Subcutaneous abdominal adipose tissue (tissue), 5 donors: Measurements from ENCODE around the gene HPD.
"Not testable (repeated sequence)": the region's sequence is repeated elsewhere in the genome, so short reads cannot be mapped to it uniquely, and the experiment has no call there.

ENCODE experiments used
- H3K27ac ChIP-seq: one replicate; pipeline ENCODE4 v1.7.0; 2013; ENCODE audit warnings: low read depth, mild to moderate bottlenecking, inconsistent platforms, low read length, moderate library complexity
- H3K27me3 ChIP-seq, 5 donors: one replicate each; pipeline ENCODE4 v1.7.0; 2013; ENCODE audit warnings: low read length in 5 of 5, inconsistent platforms in 1 of 5; ENCODE audit not compliant: control insufficient read depth in 5 of 5, insufficient read depth in 4 of 5
- H3K36me3 ChIP-seq, 5 donors: one replicate each; pipeline ENCODE4 v1.7.0; 2013; ENCODE audit warnings: low read length in 5 of 5; ENCODE audit not compliant: control insufficient read depth in 5 of 5, insufficient read depth in 5 of 5
- H3K4me1 ChIP-seq, 5 donors: one replicate each; pipeline ENCODE4 v1.7.0; 2013; ENCODE audit warnings: low read length in 5 of 5, mild to moderate bottlenecking in 3 of 5, moderate library complexity in 1 of 5; ENCODE audit not compliant: control insufficient read depth in 5 of 5, insufficient read depth in 5 of 5
- H3K4me3 ChIP-seq, 5 donors: one replicate each; pipeline ENCODE4 v1.7.0; 2013; ENCODE audit warnings: low read length in 5 of 5, low read depth in 1 of 5
- H3K9ac ChIP-seq, 5 donors: one replicate each; pipeline ENCODE4 v1.7.0; 2013; ENCODE audit warnings: low read length in 5 of 5, mild to moderate bottlenecking in 4 of 5, moderate library complexity in 3 of 5
- H3K9me3 ChIP-seq, 5 donors: one replicate each; pipeline ENCODE4 v1.7.0; 2013; ENCODE audit warnings: low read length in 5 of 5; ENCODE audit not compliant: control insufficient read depth in 5 of 5
- donor health status: healthy.
- donor health status: healthy.
- donor health status: healthy.
- donor health status: healthy.
- donor health status: healthy.

HPD gene

DNA sequence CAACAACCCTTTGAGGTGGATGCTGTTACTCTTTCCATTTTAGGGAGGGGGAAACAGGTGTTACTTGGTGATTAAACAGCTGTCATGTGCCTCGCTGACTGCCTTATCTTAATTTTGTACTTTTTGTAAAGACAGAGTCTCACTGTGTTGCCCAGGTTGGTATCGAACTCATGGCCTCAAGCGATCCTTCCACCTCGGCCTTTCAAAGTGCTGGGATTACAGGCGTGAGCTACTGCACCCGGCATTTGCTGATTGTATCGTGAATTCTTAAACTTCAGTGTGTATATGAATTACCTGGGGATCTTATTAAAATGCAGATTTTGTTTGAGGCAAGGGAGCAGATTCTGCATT lies 30.6 kb upstream of the HPD start:
- peaks cover 3 to 36% (median 28%) of the 10 kb centered on the region in 5 donors for H3K4me1 ChIP-seq
- no peaks in the 10 kb centered on the region for H3K27me3 ChIP-seq
- peak overlapping the region; percentile 82 to 96 (median 94) for H3K9ac ChIP-seq
- peaks cover 0 to 10% (median 4%) of the 10 kb centered on the region in 5 donors for H3K36me3 ChIP-seq
- peak overlapping the region; percentile 91 for H3K27ac ChIP-seq
- peak overlapping the region; percentile 85 to 96 (median 94) for H3K4me3 ChIP-seq
- H3K9me3 ChIP-seq = no peaks in the 10 kb centered on the region

DNA sequence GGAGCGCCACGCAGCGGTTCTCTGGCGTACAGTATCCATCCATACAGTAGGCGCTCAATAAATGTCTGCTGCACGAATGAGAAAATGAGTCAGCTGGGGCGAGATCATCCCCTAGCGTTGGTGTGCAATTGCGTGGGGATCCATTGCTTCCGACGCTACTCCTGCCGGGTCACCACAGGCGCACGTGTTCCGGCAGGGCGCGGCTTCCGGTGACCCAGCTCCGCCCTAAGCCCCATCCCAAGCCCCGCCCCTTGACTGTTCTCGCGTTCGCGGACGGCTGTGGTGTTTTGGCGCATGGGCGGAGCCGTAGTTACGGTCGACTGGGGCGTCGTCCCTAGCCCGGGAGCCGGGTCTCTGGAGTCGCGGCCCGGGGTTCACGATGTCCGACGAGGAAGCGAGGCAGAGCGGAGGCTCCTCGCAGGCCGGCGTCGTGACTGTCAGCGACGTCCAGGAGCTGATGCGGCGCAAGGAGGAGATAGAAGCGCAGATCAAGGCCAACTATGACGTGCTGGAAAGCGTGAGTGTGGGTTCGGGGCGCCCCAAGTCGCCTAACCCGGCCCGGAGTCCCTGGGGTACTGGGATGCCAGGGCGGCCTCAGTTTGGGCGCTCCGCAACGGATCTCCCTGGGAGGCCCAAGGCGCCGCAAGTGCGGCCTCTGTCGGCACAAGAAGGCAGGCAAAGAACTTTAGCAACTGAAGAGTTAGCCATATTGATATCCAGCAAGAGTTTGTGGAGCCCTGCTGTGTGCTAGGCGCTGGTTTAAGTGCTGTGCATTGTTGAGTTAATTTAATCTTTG lies 30.0 kb upstream of the HPD start, which contains the start of gene PSMD9:
Gene PSMD9 (plus strand): TSS at position 313 of the 796 bp plus-strand sequence. CDS start 67 bp downstream, at position 380.
- H3K27ac ChIP-seq = peak within 1 kb of the TSS; percentile 91

DNA sequence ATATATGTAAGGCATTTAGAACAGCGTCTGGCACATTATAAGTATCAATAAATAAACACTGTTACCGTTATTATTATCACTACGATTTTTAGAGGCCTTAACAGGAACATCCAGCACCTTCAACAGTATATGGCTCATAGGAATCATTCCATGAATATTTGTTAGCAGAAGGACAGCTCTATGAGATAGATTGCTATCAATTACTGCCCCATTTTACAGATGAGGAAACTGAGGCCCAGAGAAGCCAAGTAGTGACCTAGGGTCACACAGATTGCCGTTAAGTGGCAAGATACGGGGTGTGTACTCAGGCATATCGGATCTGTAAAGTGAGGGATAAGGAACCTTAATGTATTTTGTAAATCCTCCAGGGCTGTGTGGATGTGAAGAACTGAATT lies 29.4 kb upstream of the HPD start:
- peaks cover 3 to 31% (median 25%) of the 10 kb centered on the region in 5 donors for H3K4me1 ChIP-seq
- peak overlapping the region in 1 of 5 donors; percentile 39 for H3K9ac ChIP-seq
- H3K4me3 ChIP-seq = peak overlapping the region; percentile 64 to 95 (median 94)
- peaks cover 0 to 4% (median 0%) of the 10 kb centered on the region in 5 donors for H3K36me3 ChIP-seq
- H3K27me3 ChIP-seq = no peaks in the 10 kb centered on the region
- H3K27ac ChIP-seq = no peak overlapping the region
- H3K9me3 ChIP-seq = no peaks in the 10 kb centered on the region

More for the DNA sequence above, 30.0 kb upstream of the HPD start, which contains the start of gene PSMD9:
- Histone ChIP-seq H3K9ac (peak within 1 kb of the TSS; percentile 82 to 96 (median 94)), H3K4me1 (peaks cover 3 to 32% (median 27%) of the 10 kb centered on the region in 5 donors), H3K4me3 (peak within 1 kb of the TSS; percentile 85 to 96 (median 94)), H3K9me3 (no peaks in the 10 kb centered on the region), H3K36me3 (peaks cover 0 to 10% (median 4%) of the 10 kb centered on the region in 5 donors), H3K27me3 (no peaks in the 10 kb centered on the region)

DNA sequence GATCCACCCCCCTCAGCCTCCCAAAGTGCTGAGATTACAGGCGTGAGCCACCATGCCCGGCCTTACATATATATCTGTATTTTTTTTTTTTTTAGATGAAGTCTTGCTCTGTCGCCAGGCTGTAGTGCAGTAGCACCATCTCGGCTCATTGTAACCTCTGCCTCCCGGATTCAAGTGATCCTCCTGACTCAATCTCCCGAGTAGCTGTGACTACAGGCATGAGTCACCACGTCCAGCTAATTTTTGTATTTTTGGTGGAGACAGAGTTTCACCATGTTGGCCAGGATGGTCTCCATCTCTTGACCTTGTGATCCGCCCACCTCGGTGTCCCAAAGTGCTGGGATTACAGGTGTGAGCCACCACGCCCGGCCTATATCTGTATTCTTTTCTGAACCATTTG lies 26.5 kb upstream of the HPD start:
- not testable (repeated sequence) for H3K36me3 ChIP-seq, H3K27ac ChIP-seq, H3K4me3 ChIP-seq, H3K9ac ChIP-seq, H3K9me3 ChIP-seq, H3K27me3 ChIP-seq
- H3K4me1 ChIP-seq = peaks cover 3 to 25% (median 18%) of the 10 kb centered on the region in 5 donors

DNA sequence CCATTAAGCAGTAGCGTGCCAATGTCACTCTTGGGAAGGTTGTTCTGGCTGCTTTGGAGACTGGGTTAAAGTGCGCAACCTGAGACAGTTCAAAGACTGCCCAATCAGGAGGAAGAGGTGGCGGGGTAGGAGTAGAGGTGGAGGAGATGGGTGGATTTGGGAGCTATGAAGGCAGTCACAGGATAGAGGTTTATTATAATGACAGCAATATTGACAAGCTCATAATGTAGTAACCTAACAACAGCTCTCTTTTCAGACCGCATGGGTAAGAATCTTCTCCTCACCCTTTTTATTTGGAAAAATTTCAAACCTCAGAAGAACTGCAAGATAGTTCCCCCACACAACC lies 24.6 kb upstream of the HPD start:
- H3K4me3 ChIP-seq = no peak overlapping the region
- no peaks in the 10 kb centered on the region for H3K36me3 ChIP-seq
- peaks cover 0 to 8% (median 5%) of the 10 kb centered on the region in 5 donors for H3K4me1 ChIP-seq
- H3K27ac ChIP-seq = no peak overlapping the region
- no peaks in the 10 kb centered on the region for H3K27me3 ChIP-seq
- H3K9ac ChIP-seq = no peak overlapping the region
- H3K9me3 ChIP-seq = no peaks in the 10 kb centered on the region

DNA sequence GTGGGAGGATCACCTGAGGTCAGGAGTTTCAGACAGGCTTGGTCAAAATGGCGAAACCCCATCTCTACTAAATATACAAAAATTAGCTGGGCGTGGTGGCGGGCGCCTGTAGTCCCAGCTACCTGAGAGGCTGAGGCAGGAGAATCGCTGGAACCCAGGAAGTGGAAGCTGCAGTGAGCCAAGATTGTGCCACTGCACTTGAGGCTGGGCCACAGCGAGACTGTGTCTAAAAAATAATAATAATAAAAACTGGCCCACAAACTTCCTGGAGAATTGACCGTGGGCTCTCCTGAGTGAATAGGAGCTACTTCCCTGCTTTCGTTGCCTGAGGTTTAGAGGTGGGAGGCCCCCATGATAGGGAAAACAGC lies 17.4 kb upstream of the HPD start:
- H3K4me1 ChIP-seq, H3K4me3 ChIP-seq, H3K36me3 ChIP-seq, H3K27me3 ChIP-seq, H3K9me3 ChIP-seq, H3K9ac ChIP-seq, H3K27ac ChIP-seq: not testable (repeated sequence)

DNA sequence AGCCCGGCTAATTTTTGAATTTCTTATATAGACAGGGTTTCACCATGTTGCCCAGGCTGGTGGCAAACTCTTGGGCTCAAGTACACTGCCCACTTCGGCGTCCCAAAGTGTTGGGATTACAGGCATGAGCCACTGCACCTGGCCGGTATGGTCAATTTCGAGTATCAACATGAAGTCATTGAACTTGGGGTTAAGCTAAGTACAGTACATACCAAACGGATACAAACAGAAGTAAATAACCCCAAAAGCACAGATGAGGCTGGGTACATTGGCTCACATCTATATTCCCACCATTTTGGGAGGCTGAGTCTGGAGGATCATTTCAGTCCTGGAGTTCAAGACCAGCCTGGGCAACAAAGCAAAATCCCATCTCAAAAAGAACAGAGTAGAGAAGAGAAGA lies 16.9 kb upstream of the HPD start:
- Histone ChIP-seq H3K4me3 (no peak overlapping the region), H3K9ac (no peak overlapping the region), H3K4me1 (no peaks in the 10 kb centered on the region), H3K36me3 (no peaks in the 10 kb centered on the region), H3K9me3 (no peaks in the 10 kb centered on the region), H3K27me3 (no peaks in the 10 kb centered on the region), H3K27ac (no peak overlapping the region)

DNA sequence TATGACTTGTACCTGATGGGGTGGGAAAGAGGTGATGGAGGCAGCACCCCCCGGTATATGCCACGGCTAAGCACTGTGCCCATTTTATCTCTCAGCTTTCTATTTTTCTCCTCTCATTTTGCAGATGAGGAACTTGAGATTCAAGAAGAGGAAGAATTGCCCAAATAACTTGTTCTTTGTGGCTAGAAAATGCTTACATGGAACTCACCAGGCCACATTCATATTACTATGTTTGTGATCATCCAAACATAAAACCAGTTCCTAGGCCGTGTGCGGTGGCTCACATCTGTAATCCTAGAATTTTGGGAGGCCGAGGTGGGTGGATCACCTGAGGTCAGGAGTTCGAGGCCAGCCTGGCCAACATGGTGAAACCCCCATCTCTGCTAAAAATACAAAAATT lies 15.4 kb upstream of the HPD start:
- H3K9me3 ChIP-seq = no peaks in the 10 kb centered on the region
- no peaks in the 10 kb centered on the region for H3K27me3 ChIP-seq
- H3K9ac ChIP-seq = no peak overlapping the region
- no peaks in the 10 kb centered on the region for H3K36me3 ChIP-seq
- H3K4me3 ChIP-seq = no peak overlapping the region
- no peak overlapping the region for H3K27ac ChIP-seq
- no peaks in the 10 kb centered on the region for H3K4me1 ChIP-seq

DNA sequence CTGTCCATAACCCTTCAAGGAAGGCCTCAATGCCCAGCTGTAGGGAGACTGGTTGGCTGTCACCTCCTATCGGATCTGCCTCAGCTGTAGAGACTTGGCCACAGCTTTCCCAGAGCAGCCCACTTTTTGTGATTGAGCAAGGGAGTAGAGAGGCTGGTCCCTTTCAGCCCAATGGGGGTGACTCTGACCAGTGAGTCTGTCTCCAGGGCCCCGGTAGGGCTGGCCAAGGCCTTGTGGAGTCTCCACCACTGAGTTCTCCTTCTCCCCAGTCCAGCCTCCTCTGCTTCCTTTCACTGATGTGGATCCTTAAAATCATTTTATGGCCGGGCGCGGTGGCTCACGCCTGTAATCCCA lies 14.5 kb upstream of the HPD start:
- Histone ChIP-seq H3K27ac (no peak overlapping the region), H3K9ac (no peak overlapping the region), H3K36me3 (no peaks in the 10 kb centered on the region), H3K4me3 (no peak overlapping the region), H3K9me3 (no peaks in the 10 kb centered on the region), H3K27me3 (no peaks in the 10 kb centered on the region), H3K4me1 (no peaks in the 10 kb centered on the region)

DNA sequence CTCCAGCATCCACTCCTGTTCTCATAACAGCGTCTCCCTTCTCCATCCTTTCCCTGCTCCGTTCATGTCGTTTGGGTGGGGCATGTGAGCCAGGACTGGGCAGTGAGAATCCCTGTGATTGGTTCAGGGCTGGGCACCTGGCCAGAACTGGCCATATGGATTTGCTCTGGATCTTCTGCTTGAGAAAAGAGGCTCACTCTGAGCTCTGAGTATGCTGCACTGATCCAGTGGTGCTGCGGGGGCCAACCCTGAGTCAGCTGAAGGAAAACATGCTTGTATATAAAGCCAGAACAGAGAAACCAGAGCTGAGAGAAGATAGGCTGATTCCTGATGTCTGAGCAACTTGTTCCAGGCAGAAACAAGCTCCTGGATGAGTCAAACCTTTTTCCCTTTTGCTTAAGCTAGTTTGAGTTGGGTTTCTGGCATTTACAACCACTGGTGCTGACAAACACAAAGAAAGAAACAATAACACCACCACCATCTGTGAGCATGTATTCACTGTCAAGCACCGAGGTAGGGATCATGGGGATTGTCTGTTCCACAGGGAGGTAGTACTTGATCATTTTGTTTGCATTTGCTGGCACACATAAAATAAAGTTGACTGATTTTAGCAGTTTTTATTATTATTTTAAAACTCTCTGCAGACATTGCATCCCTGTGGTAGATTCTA lies 14.0 kb upstream of the HPD start:
- no peak overlapping the region for H3K4me3 ChIP-seq
- H3K36me3 ChIP-seq = no peaks in the 10 kb centered on the region
- no peak overlapping the region for H3K27ac ChIP-seq
- no peaks in the 10 kb centered on the region for H3K9me3 ChIP-seq
- H3K4me1 ChIP-seq = no peaks in the 10 kb centered on the region
- H3K27me3 ChIP-seq = no peaks in the 10 kb centered on the region
- no peak overlapping the region for H3K9ac ChIP-seq
